ENCODE data around the gene THUMPD2.

DNA sequence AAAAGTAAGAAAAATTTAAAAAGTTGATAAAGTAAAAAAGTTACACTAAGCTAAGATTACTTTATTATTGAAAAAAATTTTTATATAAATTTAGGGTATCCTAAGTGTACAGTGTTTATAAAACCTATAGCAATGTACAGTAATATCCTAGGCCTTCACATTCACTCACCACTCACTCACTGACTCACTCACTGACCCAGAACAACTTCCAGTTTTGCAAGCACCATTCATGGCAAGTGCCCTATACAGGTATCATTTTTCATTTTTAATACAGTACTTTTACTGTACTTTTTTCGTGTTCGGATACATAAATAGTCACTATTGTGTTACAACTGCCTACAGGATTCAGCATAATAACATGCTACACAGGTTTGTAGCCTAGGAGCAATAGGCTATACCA is 8.9 kb upstream of the THUMPD2 start:
- TF ChIP-seq, protein P1, sequence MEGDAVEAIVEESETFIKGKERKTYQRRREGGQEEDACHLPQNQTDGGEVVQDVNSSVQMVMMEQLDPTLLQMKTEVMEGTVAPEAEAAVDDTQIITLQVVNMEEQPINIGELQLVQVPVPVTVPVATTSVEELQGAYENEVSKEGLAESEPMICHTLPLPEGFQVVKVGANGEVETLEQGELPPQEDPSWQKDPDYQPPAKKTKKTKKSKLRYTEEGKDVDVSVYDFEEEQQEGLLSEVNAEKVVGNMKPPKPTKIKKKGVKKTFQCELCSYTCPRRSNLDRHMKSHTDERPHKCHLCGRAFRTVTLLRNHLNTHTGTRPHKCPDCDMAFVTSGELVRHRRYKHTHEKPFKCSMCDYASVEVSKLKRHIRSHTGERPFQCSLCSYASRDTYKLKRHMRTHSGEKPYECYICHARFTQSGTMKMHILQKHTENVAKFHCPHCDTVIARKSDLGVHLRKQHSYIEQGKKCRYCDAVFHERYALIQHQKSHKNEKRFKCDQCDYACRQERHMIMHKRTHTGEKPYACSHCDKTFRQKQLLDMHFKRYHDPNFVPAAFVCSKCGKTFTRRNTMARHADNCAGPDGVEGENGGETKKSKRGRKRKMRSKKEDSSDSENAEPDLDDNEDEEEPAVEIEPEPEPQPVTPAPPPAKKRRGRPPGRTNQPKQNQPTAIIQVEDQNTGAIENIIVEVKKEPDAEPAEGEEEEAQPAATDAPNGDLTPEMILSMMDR (optimal IDR thresholded peaks at IDR 0.05 in 1 of 3, IDR thresholded peaks at IDR 0.05 in 1 of 3, conservative IDR thresholded peaks at IDR 0.05 in 1 of 3; ENCODE audit: extremely low read depth in 1 of 3, insufficient read depth in 2 of 3, low read length in 3 of 3) = no peak
- no peak for TF ChIP-seq EZH2 (IDR thresholded peaks at IDR 0.05; ENCODE audit: low read length)

All from keratinocyte (primary cell).